ENCODE results near the gene CRY1.

DNA sequence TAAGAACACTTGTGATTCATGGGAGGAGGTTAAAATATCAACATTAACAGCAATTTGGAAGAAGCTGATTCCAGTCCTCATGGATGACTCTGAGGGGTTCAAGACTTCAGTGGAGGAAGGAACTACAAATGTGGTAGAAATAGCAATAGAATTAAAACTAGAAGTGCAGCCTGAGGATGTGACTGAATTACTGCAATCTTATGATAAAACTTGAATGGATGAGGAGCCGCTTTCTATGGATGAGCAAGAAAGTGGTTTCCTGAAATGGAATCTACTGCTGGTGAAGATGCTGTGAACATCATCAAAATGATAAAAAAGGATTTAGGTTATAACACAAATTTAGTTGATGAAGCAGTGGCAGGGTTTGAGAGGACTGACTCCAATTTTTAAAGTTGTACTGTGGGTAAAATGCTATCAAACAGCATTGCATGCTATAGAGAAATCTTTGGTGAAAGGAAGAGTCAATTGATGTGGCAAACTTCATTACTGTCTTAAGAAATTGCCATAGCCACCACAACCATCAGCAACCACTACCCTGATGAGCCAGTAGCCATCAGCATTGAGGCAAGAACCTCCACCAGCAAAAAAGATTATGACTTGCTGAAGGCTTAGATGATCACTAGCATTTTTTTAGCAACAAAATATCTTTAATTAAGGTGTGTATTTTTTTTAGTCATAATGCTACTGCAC lies 80.5 kb downstream of the CRY1 start:
- TF ChIP-seq HDAC2 (IDR thresholded peaks at IDR 0.05) (no peak), MYC (IDR thresholded peaks at IDR 0.05; ENCODE audit: borderline replicate concordance, low read length) (no peak), JUNB (IDR thresholded peaks at IDR 0.05) (no peak), RAD21 (conservative IDR thresholded peaks at IDR 0.05 in 1 of 2, IDR thresholded peaks at IDR 0.05 in 1 of 2) (no peak), SMC3 (IDR thresholded peaks at IDR 0.05) (no peak), CHD2 (IDR thresholded peaks at IDR 0.05; ENCODE audit: low read length, partially characterized antibody) (no peak), POLR2A (IDR thresholded peaks at IDR 0.05; ENCODE audit: low read length) (no peak), EP300 (IDR thresholded peaks at IDR 0.05) (no peak)
- TF ChIP-seq, protein P1, sequence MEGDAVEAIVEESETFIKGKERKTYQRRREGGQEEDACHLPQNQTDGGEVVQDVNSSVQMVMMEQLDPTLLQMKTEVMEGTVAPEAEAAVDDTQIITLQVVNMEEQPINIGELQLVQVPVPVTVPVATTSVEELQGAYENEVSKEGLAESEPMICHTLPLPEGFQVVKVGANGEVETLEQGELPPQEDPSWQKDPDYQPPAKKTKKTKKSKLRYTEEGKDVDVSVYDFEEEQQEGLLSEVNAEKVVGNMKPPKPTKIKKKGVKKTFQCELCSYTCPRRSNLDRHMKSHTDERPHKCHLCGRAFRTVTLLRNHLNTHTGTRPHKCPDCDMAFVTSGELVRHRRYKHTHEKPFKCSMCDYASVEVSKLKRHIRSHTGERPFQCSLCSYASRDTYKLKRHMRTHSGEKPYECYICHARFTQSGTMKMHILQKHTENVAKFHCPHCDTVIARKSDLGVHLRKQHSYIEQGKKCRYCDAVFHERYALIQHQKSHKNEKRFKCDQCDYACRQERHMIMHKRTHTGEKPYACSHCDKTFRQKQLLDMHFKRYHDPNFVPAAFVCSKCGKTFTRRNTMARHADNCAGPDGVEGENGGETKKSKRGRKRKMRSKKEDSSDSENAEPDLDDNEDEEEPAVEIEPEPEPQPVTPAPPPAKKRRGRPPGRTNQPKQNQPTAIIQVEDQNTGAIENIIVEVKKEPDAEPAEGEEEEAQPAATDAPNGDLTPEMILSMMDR (IDR thresholded peaks at IDR 0.05): no peak
